ENCODE data around the gene RALB.
"Not testable (repeated sequence)": the region's sequence is repeated elsewhere in the genome, so short reads cannot be mapped to it uniquely, and the experiment has no call there.

The RALB gene

DNA sequence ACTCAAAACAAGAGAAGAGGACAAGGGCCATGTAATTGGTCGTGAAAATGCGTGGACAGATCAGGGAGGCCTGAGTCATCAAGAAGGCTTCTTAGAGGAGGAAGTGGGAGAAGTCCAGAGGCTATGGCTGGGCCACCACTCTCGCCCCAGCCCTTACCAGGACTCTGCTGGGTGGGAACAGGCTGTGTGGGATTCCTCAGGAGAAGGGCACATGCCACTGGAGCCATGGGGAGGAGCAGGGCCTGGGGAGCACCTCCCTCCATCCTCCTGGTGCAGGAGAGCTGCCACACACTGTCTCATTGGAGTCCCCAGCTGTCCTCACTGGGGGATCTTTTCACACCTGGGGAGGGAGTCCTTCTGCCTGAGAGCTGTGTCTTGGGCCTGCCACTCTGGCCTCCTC is 9.4 kb upstream of the RALB start:
- DNase-seq (ENCODE audit: low read depth): no peak

- DNase-seq (ENCODE audit: low read depth): no peak
These were observed 8.6 kb upstream of the RALB start for GRCh38 chr2:120243875-120244553.

- no peak for DNase-seq (ENCODE audit: low read depth)
These were observed 7.8 kb upstream of the RALB start for GRCh38 chr2:120244656-120245519.

DNA sequence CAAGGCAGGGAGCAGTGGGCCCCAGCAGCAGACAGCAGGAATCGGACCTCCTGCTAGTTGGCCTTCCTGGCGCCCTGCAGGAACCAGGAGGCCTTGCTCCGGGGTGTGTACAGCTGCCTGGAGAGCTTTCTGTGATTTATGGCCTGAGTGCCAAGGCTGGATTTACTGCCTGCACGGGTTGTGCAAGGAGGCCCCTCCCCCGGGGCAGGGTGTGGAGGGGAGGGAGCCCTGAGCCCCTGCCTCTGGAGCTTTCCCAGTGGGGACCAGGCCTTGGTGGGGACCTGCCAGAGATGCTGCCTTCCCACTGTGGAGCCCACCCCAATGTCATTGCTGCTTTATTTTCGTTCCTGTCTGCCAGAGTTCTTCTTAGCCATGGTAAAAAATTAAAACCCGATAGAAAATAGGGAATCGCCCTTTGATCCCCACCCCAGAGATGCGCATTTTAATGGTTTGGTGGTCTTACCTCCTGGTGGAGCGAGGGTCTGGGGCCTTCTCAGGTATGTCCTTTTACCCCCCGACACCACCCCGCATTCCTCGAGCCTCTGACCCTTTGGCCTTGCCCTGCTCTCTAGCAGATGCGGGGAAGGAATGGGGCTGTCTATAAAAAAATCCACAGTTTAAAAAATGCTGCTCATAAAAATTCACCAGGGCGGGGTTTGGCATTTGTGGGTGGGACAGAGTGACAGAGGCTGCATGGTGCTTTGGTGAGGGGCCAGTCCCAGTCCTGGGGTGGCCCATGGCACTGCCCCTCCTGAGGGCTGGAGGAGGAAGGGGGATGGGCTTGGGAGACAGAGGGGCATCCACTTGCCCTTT is 6.9 kb upstream of the RALB start:
- DNase-seq (ENCODE audit: low read depth): no peak

DNA sequence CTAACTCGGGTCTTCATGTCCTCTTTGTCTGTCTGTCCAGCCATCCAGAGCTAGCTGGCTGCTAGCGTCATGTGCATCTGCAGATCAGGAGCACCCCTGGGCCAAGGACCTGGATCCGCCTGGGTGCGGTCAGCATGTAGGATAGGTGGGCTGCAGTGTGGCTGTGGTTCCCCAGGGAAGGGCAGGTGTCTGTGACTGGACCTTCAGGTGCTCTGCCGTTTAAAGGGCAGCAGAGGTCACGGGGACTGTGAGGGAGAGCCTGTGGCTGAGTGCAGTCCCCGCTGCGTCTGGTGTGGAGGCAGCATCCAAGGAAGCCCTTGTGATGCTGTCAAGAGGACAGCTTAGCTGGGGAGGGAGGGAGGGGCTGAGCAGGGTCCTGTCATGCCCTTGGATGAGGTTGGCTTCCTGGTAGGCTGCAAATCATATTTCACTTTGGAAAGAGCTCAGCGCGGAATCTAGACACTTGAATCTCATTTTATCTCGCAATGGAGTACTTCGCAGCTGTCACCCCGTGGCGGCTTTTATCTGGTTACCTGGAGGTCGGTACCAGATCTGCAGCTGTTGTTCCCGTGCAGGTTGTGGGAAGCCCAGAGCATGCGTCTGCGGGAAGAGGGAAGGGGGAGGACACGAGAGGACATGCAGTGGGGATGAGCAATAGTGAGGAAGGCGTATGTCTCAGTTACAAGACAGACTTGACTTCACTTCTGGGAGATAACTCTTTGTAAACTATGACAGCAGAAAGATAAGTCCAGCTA is 5.9 kb upstream of the RALB start:
- DNase-seq (ENCODE audit: low read depth): no peak

GRCh38 chr2:120247851-120248250 is 4.8 kb upstream of the RALB start:
- DNase-seq (ENCODE audit: low read depth): no peak

DNA sequence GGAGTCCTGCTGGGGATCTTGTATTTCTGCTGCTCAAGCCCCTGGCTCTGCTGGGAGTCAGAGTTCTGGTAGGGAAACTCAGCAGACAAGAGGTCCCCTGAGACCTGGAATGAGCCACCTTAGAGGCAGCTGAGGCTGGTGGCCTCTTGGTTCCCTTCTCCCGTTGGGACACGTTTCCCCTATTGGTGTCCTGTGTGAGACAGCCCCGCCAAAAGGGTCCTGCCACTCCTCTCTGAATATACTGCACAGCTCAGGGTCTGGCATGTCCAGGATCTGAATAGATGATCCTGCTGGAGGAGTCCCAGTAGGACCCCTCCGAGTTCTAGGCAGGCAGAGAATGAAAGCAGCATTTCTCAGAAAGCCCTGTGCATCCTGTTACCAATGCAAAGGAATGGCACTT is 2.0 kb upstream of the RALB start:
- DNase-seq (ENCODE audit: low read depth): no peak

- DNase-seq (ENCODE audit: low read depth): no peak
These were observed 1.6 kb upstream of the RALB start for GRCh38 chr2:120251078-120251477.

DNA sequence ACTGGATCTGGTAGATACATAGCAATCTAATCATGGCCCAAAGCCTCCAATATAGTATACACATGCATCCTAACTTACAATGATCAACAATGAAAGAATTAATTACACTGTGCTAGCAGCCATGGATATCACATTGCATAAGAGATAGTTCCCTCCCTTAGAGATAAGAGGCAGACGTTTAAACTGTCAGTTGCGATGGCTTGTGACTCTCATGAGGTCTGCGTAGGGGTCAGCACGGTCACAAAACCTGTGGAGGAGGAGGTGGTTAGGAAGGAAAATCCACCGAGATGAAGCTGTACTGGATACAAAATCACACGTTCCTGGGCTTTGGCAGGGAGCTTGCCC is 800 bp upstream of the RALB start:
- DNase-seq (ENCODE audit: low read depth): no peak

DNA sequence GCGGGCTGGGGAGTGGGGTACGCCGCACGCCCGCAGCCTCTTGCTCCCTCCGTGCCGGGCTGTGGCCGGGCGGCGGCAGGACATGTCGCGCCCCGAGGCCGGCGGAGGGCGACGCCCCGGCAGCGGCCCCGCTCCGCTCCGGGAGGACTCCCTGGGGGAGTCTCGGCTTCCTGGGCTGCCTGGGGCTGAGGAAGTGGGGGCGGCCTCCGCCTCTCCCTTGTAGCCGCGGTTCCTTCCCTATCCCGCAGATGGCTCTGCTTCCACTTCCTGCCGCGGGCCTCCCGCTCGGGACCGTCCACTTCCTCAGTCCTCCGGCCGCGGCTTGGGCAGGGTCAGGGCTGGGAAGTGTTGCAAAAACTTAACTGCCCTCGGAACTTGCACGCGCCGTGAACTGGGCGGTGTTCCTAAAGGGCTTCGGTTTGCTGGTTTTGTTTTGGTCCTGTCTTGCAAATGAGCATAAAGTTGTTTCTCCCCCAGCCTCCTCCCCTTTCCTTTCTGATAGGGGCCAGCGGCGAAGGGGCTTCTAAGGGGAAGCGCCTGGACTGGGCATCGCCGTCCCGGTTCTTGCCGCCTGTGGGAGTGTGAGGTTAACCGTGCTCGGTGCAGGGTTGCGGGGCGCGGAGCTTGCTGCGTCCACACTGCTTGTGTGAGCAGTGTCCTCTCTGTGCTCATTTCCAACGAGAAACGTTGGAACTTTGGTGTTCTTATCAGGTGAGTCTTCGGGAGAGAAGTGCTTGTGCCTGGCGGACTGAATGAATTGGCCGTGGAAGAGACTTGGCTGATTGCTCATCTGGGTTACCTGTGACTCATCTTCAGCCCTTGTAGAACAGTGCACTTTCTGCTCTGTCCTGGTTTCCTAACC is 600 bp downstream of the RALB start:
- DNase-seq (ENCODE audit: low read depth): no peak

DNA sequence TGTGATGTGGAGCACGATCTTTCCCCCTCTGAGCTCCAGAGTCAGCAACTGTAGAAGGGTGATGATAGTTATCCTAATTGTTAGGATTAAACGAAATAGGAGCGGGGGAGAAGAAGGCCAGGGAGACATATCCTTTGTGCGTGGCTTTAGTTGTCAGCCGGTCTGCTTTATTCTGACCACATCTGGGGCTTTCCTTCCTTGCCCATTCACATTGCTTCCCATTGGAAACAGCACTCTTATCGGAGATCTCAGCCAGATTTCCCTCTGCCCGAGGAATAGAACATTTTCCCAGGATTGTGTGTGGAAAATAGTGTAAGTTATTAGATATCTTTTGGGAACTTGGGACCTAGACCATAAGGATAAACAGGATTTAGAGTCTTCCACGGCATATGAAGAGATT is 1.5 kb downstream of the RALB start:
- DNase-seq (ENCODE audit: low read depth): no peak

DNA sequence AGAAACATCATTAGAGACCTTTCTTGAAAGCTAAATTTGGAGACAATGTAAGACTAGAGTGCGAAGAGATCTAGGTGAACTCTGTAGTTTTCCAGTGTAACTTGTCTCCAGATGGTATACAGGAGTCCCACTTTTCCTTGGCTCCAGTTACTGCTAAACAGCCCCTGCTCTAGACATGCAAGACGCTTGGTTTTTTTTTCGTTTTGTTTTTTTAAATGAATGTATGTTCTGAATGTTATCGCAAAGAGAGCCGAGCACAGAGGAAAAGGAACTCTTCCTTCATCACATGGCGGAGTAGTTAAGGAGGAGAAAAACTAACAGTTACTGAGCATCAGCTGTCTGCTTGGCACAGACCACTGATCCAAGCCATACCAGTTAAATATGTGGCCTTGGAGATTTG is 2.4 kb downstream of the RALB start:
- DNase-seq (ENCODE audit: low read depth): no peak

DNA sequence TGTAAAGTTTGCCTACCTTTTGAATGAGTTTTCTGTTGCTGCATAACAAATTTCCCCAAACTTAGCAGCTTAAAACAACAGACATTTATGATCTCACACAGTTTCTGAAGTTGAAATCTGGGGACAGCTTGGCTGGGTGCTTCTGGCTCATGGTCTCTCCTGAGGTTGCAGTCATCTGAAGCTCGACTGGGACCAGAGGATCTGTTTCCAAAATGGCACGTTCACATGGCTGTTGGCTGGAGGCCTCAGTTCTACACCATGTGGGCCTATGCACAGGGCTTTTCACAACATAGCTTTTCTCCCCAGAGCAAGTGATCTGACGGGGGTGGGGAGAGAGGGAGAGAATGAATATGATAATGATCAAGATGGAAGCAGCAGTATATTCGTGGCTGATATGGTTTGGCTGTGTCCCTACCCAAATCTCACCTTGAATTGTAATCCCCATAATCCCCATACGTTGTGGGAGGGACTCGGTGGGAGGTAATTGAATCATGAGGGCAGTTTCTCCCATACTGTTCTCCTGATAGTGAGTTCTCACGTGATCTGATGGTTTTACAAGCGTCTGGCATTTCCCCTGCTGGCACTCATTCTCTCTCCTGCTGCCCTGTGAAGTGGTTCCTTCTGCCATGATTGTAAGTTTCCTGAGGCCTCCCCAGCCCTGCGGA is 3.5 kb downstream of the RALB start:
- DNase-seq (ENCODE audit: low read depth): no peak

DNA sequence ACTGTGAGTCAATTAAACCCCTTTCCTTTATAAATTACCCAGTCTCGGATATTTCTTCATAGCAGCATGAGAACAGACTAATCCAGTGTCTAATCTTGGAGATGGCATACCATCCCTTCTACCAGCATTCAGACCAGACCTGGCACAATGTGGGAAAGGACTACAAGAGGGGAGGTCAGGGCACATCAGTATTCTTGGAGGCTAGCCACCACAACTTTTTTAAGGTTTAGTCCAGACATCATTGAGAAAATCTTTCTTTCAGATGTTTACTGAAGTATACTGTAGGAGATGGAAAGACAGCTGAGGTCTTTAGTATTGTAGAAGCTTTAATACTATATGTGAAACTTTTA is 4.0 kb downstream of the RALB start:
- DNase-seq (ENCODE audit: low read depth): no peak

DNA sequence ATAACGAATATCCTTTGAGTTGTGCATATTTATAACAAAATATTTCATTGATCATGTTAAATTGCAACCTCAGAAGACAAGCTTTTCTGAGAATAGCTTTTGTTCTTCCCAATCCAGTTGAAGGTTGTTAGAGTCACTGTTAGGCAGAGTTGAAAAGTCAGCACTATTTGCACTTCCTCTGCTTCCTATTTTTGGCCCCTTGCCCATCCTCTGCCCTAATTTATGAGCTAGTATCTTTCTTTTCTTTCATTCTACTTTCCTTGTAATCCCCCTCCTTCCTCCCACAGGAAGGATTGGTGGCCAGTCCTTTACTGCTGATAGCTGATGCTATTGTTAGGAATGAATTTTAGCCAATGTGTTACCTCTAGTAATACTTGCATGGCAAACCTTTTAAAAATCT is 4.9 kb downstream of the RALB start:
- DNase-seq (ENCODE audit: low read depth): no peak

- DNase-seq (ENCODE audit: low read depth): no peak
These were observed 5.5 kb downstream of the RALB start for GRCh38 chr2:120258196-120258595.

- not testable (repeated sequence) for DNase-seq (ENCODE audit: low read depth)
These were observed 7.3 kb downstream of the RALB start for GRCh38 chr2:120259939-120260338.

DNA sequence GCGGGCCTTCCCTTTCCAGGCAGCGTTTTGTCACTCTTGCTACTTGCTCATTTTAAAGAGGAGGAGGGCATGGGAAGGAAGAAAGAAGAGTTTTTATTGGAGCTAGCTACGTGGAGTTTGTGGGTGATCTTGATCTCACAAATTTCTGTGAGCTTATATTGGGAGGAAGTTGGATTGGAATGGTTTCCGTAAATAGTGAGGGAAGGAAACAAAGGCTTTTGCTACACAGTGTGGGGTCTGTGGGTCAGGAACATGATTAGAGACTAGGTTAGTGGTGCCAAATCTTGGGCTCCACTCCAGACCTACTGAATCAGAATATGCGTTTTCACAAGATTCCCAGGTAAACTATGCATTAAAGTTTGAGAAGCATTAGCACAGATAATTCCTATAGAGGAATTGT is 8.1 kb downstream of the RALB start:
- DNase-seq (ENCODE audit: low read depth): no peak

DNA sequence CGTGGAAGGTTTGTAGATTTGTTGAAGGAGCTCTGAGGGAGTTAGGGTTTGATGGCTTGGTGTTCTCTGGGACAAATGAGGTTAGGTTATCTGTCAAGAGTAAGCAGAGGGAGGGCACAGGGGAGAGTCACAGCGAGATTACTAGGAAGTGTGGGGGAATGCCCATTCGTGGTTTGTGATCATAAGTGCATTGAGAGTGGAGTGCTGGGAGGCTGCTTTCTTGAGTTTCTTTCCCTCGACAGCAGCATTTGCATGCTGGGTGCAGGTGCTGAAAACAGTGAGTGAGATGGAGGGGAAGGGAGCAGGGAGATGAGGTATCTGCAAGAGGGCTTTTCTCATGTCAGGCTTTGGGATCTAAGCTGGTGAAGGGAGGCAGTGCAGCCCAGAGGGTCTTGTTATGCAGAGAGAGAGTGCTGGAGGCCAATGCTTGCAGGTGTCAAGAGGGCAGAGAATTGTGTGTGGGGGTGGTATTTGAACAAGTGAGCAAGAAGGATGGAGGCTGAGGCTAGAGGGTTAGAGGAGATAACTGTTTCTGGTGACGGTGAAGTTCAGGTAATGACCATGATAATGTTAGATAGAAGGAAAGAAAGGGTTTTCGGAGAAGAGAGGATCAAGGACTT is 8.8 kb downstream of the RALB start:
- DNase-seq (ENCODE audit: low read depth): no peak

DNA sequence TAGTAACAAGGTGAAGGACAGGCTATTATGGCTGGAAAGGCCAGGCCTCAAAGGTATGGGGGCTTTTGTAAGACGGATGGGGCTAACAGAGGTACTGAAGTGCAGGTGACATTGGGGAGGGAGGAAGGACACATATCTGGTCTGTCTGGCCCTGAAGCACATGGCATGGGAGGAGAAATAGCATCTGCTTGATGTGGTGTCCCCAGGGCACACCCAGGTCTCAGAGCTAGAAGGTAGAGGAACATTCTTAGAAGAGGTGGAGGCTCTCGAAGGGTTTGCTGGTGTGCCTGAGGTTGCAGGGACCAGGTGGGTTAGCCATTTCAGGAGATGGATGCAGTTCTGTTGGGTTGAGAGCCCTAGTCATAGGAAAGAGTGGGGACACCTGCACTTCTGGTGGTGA is 9.5 kb downstream of the RALB start:
- no peak for DNase-seq (ENCODE audit: low read depth)

All from HS-27A (cell line).